ENCODE results near the gene CHST11. TPM values are rescaled to one million over a fixed set of nuclear protein-coding genes. Genes with fewer than 3 reads are reported as not detected.

The CHST11 gene
- total RNA-seq, 1 donor from 2014 or later, result 44.3 TPM

DNA sequence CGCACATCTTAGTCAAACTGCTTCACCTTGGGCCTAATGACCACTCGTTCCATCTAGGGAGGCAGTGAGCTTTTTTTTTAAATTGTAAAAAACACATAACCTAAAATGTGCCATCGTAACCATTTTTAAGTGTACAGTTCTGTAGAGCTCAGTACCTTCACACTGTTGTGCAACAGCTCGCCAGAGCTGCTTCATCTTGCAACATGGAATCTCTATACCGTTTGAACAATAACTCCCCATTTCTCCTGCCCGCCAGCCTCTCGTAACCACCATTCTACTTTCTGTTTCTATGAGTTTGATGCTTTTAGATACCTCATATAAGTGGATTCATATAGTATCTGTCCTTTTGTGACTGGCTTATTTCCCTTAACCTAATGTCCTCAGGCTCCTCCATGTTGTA, 196.2 kb downstream of the CHST11 start:
- TF ChIP-seq, protein P1, sequence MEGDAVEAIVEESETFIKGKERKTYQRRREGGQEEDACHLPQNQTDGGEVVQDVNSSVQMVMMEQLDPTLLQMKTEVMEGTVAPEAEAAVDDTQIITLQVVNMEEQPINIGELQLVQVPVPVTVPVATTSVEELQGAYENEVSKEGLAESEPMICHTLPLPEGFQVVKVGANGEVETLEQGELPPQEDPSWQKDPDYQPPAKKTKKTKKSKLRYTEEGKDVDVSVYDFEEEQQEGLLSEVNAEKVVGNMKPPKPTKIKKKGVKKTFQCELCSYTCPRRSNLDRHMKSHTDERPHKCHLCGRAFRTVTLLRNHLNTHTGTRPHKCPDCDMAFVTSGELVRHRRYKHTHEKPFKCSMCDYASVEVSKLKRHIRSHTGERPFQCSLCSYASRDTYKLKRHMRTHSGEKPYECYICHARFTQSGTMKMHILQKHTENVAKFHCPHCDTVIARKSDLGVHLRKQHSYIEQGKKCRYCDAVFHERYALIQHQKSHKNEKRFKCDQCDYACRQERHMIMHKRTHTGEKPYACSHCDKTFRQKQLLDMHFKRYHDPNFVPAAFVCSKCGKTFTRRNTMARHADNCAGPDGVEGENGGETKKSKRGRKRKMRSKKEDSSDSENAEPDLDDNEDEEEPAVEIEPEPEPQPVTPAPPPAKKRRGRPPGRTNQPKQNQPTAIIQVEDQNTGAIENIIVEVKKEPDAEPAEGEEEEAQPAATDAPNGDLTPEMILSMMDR (conservative IDR thresholded peaks at IDR 0.05; ENCODE audit: low read depth, low read length), result no peak
- DNase-seq (ENCODE audit: low read depth), result no peak
- no peak overlapping the region for H3K4me3 ChIP-seq (ENCODE audit: low read depth, low read length)

DNA sequence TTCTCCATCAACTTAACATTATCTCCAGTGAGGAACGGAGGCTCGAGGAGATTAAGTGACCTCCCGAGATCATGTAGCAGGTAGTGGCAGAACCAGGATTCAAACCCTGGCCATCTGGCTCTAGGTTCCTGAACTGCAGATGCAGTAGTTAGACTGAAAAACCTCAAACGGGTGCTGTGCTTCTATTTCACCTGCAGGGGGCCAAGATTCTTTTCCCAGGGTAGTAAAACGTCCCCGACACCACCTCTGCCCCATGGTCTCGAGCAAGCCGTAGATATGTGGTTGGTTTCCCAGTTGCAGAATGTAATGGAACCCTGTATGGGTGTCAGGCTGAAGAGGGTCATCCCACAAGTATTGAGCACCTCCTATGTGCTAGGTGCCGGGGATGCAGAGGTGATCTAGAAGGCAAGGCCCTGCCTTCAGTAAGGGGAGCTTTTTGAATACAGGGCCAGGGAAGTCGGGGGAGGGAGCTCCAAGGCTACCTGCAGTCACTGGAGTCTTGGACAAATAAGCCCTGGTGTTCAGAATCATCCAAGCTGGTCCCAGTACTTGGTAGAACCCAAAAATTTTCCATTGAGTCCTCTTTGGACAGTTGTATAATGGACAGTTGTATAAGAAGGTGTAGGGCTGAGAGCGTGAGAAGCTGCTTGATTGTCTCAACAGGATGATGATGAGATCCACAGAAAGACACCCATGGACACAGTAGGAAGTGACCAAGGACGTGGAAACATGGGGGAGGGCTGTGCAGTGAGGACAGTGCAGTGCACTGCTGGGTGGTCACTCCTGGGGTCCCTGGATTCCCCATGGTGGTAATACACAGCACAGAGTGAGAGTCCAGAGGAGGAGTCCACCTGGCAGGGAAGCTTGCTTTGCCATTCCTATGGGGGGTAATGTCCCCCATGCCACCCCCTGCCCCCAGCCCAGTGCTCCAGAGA, 197.2 kb downstream of the CHST11 start:
- TF ChIP-seq, protein P1 (conservative IDR thresholded peaks at IDR 0.05; ENCODE audit: low read depth, low read length), result peak; percentile 35
- H3K4me3 ChIP-seq (ENCODE audit: low read depth, low read length), result no peak overlapping the region
- no peak for DNase-seq (ENCODE audit: low read depth)

DNA sequence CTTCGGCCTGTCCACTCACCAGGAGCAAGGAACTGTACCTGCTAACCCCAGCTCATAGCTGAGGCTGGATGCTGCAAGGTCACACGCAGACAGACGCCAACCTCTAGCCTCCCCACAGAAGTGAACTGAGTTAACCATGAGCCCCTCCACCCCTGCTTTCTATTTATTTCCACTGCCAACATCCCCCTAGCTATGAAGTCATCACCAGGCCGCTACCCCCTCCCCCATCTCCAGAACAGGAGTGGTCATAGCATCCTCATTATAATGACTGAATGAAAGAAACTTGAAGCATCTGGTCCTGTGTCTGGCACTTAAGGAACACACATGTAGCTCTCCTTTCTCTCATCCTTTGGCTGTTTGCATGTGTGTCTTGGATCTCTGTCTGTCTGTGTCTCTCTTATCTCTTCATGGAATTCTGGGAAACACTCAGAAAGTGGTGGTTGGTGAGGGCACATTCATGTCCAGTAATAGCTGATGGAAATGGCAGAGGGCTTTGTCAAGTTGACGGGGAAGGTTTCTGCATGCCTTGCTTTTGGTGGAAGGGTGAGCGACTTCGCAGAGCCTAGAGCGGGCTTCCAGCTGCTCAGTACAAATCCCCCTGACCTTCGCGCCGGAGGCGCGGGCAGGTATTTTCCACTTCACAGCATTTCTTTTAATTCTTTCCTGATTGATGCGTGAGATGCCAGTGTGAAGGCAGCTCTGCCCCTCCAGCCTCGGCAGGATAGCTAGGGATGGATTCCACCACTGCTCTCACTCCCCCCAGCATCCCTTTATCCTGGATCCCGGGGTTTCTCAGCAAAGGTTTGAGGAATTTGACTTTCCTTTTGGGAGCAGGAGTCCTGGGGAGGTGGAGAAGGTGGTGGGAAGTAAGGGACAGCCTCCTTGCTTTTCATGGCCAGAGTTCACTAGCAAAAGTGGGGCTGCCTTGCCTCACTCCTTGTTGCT, 198.2 kb downstream of the CHST11 start:
- TF ChIP-seq, protein P1 (conservative IDR thresholded peaks at IDR 0.05; ENCODE audit: low read depth, low read length), result no peak
- DNase-seq (ENCODE audit: low read depth), result no peak
- no peak overlapping the region for H3K4me3 ChIP-seq (ENCODE audit: low read depth, low read length)

DNA sequence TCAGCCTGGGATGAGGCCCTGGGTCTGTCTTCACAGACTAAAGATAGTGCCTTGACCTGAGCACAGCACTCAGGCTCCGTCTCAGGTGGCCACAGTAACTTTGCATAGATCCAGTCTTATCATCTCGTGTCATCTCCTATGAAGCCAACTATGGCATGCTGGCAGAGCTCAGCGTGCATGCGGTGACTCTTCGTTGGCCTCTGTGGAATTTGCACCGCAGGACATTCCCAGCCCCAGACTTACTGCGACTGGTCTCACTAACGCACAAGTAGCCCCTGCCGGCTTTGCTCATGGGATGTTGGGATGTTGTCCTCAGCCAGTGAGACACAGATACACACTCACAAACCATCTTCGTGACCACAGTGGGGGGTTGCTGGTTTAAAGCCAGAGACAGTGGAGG, 199.6 kb downstream of the CHST11 start:
- TF ChIP-seq, protein P1 (conservative IDR thresholded peaks at IDR 0.05; ENCODE audit: low read depth, low read length), result no peak
- DNase-seq (ENCODE audit: low read depth), result no peak
- no peak overlapping the region for H3K4me3 ChIP-seq (ENCODE audit: low read depth, low read length)

DNA sequence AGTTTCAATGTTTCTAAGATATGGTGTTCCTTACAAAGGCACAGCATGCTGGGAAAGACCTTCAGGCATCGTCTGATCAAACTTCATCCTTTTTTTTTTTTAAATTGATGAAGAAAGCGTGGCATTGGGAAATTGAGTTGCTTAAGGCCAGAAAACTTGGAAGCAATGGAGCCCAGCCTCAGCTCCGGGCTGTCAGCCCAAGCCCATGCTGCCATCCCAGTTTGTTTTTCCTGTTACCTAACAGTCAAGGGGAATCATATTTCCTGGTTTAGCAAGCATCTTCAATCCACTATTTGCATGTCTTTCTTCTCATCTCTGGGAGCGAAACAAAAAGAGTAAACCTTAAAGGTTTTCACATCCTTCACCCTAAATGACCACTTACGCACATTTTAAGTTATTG, 200.2 kb downstream of the CHST11 start:
- no peak for DNase-seq (ENCODE audit: low read depth)
- no peak overlapping the region for H3K4me3 ChIP-seq (ENCODE audit: low read depth, low read length)
- TF ChIP-seq, protein P1 (conservative IDR thresholded peaks at IDR 0.05; ENCODE audit: low read depth, low read length), result no peak

DNA sequence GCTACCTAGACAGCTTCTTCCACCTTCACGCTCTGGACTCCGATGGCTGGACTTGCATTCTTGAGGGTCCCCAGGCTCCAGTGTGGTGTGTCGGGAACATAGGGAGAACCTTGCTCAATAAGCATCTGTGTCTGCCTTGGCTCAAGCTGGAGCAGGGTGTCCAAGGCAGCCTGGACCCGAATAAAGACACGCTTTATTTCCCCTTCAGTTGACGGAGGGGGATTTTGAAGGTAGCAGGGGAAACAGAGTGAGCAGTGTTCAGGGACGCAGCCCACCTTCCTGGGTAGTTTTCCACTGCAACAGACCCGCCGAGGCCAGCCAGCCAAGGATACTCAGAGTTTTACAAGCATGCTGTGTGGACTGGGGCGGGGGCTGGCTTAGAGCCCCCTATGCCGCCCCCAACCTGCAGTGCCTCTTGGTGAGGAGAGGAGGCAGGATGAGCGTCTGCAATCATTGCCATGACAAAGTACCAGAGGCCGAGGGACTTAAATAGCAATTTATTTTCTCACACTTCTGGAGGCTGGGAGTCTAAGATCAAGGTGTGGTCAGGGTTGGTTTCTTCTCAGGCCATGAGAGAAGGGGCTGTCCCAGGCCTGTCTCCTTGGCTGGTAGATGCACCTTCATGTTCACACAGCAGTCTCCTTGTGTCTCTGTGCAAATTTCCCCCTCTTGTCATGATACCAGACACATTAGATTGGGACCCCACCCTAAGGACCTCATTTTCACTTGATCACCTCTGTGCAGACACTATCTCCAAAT, 201.2 kb downstream of the CHST11 start:
- TF ChIP-seq, protein P1 (conservative IDR thresholded peaks at IDR 0.05; ENCODE audit: low read depth, low read length), result no peak
- H3K4me3 ChIP-seq (ENCODE audit: low read depth, low read length), result no peak overlapping the region
- no peak for DNase-seq (ENCODE audit: low read depth)
